NCI-H146 (cell line): Measurements from ENCODE around the gene ATG13.
A peak's percentile ranks its signal among the peaks of the same experiment; 100 is the strongest.
"Not testable (repeated sequence)": the region's sequence is repeated elsewhere in the genome, so short reads cannot be mapped to it uniquely, and the experiment has no call there.

Source experiments
- DNase-seq: peaks from one replicate; lab custom pipeline; 2025; lab: John Stamatoyannopoulos, UW

Gene ATG13

DNA sequence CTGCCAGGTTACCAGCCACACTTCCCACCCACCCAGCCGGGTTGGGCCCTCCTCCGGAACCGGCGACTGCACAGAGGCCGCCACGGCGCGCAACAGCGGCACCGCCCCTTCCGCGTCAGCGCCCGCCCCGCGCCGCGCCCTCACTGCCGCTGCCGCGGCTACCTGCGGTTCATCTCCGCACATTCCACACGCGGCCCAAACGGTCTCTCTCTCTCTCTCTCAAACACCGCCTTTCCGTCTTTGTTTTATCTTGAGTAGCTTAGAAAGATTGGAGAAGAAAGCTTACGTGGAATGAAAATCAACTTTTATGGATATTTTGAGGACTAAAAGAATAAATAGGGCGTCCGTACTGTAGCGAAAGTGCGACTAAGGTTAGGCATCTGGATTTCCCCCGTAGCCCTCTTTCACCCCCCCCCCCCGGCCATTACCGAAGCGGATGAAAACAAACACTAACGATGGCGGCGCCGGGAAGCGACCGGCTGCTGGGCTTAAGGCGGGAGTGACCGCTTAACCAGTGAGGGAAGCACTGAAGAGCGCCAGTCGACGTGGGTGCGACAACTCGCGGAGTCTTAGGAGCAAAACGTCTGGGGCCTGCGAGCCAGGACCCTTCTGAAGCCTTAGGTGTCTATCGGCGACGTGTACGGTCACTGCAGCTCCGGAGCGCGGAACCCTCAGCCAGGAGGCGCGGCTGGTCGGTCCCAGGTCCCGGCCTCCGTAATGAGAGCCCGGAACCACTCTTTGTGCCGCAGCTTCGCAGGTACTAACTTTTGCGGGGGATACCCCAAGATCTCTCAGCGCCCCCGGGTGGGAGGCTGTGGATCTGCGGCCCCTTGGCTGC lies at the start of gene ATG13, which contains the start of gene HARBI1:
Gene ATG13, plus strand, starts transcription at position 420 of the 838 bp plus-strand sequence. CDS start 26,739 bp downstream, outside the sequence.
Gene HARBI1, minus strand, starts transcription at position 94 of the 838 bp plus-strand sequence. CDS start 990 bp downstream, outside the sequence.
- DNase-seq, result peak; percentile 88

DNA sequence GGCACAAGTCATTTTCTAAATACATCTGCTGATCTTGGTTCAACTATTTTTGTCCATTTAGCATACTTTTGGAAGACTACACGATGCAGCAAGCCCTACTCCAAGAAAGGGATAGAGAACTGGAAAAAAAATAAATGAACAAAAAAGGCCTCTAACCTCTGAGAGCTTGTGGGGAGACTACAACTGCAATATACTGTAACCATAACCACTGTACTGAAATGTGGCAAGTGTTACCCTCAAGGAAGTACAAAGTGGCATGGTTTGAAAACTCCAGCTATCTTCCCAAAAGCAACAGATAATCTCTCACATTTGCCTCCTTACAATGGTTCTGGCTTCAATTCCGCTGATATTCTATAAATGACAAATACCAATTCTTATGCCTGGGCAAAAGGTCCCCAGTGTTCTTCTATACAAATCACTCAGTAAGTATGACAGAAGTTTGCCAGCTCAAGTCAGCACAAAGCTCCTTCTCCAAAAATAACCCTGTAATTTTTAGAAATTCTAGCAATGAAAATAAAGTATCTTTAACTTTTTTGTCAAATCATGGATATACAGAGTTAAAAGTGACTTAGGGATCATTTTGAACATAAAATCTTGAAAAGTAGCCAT lies 46.5 kb upstream of the ATG13 start:
- no peak for DNase-seq

DNA sequence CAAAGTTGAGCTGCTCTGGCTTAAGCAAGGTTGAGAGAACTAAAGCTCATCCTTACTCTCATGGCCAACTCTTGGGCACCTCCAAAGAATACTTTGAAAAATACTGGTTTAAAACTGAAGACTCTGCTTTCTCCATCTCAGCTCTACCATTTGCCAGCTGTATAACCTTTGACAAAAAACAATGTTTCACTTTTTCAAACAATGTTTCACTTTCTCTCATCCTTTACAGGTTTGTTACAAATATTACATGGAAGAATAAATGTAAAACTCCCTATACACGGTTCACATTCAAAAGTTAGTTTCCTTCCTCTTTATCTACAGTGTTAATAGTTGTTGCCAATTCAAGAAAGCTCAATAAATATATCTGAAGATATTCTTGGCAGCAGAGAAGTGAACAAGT lies 42.7 kb upstream of the ATG13 start:
- no peak for DNase-seq

DNA sequence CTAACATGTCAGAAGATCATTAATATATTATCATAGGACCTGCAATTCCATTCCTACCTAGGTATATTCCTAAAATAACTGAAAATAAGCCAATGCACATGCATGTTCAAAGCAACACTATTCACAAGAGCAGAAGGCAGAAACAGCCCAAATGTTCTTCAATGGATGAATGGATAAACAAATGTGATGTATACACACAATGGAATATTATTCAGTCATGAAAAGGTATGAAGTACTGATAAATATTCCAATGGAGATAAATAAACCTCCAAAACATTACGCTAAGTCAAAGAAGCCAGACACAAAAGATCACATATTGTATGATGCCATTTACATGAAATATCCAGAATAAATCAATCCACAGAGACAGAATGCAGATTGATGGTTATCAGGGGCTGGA lies 40.3 kb upstream of the ATG13 start:
- no peak for DNase-seq

DNA sequence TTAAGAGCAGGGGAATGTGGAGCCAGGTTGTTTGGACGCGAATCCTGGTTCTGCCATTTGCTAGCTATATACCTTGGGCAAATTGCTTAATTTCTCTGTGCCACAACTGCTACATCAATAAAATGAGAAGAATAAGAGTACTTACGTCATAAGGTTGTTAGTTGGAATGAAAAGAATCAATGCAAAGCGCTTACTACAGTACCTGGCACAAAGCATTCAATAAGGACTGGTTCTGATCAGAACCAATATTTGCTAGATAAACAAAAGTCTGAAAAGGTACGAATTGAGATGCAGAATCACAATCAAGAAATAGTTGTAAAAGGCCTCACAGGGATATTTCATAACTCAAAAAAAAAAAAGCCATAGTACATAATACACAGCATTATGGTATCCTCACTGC lies 34.8 kb upstream of the ATG13 start:
- no peak for DNase-seq

DNA sequence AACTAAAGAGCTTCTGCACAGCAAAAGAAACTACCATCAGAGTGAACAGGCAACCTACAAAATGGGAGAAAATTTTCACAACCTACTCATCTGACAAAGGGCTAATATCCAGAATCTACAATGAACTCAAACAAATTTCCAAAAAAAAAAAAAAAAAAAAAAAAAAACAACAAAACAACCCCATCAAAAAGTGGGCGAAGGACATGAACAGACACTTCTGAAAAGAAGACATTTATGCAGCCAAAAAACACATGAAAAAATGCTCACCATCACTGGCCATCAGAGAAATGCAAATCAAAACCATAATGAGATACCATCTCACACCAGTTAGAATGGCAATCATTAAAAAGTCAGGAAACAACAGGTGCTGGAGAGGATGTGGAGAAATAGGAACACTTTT lies 33.8 kb upstream of the ATG13 start:
- DNase-seq, result not testable (repeated sequence)

DNA sequence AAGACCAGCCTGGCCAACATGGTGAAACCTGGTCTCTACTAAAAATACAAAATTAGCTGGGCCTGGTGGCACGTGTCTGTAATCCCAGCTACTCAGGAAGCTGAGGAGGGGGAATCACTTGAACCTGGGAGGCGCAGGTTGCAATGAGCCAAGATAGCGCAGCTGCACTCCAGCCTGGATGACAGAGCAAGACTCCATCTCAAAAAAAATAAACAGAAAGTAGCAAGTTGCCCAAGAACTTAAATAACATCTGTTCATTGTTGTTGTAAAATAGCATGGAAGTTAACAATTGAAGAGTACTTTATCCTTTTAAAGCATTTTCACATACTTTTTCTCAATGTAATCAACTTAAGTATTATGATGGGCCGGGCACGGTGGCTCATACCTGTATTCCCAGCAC lies 29.2 kb upstream of the ATG13 start:
- no peak for DNase-seq

DNA sequence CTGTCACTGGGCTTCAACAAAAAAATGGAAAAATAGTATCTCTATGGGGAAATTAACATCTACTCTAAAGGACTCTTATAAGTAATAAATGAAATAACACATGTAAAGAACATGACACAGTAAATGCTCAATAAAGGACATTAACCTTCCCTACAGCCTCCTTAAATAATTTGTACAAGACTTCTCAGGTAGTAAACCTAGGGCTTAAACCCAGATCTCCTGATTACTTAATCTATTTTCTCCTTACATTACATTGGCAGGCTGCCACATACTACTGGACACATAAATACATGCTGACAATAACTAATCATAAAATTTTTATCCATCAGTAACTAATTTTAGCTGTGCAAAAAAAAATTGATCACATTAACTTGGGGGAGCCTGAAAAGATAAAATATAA lies 28.4 kb upstream of the ATG13 start:
- no peak for DNase-seq

DNA sequence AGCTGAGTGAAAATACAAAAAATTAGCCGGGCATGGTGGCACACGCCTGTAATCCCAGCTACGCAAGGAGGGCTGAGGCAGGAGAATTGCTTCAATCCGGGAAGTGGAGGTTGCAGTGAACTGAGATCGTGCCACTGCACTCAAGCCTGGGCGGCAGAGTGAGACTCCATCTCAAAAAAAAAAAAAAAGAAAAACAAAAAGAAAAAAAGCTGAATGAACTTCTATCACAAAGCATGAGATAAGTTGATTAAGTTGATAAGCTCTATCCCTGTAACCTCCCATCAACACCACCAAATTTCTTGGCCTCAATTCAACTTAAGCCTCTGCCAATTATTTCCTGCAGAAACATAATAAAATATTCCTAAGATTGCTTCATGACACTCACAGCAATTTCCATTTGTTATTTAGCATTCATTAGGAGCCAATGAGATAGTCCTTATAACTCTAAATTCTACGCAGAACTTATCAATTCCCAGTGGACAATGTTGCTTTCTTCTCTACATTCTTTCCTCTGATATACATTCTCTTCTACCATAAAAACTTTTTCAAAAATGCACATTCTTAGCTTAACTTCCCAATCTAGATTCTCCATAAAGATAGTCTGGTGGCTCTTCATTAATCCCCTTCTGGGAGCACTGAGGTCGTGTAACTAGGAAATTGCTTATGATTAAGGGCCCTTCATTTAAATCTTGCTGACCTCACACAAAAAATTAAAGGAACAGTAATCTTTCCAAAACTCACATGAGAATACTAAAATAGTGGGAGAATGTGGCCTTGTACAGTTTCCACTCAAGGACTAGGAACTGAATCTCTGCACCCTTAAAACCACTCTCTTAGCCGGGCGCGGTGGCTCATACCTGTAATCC lies 26.4 kb upstream of the ATG13 start:
- DNase-seq, result no peak

DNA sequence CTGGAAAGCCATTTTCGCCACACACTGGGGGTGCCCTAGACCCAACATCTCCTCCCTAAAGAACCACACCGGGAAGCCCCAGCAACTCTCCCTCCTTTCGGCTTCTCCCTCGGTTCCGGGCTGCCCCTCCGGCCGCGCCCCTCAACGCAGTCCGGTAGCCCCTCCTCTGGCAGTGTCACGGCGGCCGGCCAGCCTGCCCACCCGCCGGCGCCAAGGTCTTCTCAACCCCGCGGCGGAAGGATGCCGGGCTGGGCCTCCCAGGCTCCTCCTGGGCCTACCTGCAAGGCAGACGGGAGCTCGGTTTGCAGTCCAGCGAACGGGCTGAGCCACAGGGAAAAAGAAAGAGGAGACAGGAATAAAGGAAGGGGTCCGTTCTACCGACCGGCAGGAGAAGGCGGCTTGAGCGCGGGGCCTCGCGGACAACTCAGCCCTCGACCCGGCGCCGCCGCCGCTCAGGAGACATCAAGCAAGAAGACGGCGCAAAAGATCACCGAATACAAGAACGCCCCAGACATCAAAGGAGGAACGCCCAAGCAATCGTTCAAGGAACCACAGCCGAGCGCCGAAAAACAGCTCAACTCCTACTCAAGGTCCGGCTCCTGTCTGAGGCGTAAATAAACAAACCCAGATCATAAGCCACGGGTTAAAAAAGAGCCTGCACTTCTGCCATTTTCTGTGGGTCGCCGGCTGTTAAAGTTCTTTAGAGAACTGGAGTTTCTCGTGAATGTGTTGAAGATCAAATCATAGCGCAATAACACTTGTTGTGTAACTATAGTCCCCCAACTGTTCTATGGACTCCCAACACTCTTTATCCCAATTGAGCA lies 23.6 kb upstream of the ATG13 start, which contains the start of gene AMBRA1:
Gene AMBRA1, minus strand, starts transcription at position 474 of the 824 bp plus-strand sequence. CDS start 45,643 bp downstream, outside the sequence.
- DNase-seq, result peak; percentile 76

DNA sequence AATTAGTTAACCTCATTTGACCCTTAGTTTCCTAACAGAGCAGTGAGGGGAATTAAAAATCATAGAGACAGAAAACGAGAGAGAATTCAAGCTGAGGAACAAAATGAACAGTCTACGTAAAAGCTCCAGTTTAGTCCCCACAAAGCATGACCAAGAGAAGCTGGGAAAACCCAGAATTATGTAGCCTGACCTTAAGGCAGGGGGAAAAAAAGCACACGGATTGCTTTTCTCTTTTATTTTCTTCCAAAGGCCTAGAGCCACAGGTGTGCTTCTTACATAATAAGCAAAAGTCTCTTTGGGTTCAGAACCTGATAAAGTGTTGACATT lies 23.0 kb upstream of the ATG13 start:
- DNase-seq, result no peak

DNA sequence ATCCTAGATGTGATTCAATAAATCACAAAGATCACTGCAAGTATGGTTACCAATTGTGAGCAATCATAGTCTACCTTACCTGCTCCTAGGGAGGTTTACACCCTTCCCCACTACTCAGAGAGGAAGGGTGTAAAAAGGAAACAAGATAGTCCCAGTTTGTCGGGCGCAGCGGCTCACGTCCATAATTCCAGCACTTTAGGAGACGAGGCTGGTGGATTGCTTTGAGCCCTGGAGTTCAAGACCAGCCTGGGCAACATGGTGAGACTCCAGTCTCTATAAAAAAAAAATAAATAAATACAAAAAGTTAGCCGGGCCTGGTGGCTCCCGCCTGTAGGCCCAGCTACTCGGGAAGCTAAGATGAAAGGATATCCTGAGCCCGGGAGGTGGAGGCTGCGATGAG lies 22.6 kb upstream of the ATG13 start:
- DNase-seq, result no peak

DNA sequence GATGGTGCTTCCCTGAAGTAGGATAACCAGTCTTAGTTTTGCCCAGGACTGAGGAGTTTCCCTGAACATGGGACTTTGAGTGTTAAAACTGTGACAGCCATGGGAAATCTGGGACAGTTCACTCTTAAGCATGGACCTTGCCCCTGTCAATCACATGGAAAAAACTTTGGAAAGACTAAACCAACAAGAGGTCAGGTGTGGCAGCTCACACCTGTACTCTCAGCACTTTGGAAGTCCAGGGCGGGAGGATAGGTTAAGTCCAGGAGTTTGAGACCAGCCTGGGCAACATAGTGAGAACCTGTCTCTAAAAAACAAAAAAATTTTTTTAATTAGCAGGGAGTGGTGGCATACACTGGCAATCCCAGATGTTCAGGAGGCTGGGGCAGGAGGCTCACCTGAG lies 20.2 kb upstream of the ATG13 start:
- DNase-seq, result no peak

DNA sequence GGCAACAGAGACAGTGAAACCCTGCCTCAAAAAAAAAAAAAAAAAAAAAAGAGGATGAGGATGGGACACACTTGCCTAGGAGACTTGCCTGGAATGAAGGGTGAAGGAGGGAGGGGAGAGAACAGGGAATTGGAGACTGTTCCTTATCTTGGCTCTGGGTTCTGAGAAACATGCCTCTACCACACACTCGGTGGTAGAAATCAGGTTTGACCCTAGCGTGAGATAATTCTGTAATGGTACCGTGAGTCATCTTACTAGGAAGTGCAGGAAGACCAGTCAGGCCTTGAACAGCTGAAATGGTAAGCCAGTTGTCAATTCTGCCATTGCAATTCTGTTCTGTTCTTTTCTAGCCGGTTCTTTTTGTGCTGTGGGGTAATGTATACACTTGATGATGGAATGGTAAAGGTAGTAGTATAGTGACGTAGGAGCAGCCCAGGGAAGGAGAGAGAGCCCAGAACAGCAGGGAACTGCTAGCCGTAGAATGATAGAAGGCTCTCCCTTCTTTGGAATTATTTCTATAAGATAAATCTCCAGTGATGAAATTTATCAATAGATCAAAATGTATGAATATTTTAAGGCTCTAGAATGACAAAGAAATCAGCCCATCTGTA lies 19.6 kb upstream of the ATG13 start:
- no peak for DNase-seq

DNA sequence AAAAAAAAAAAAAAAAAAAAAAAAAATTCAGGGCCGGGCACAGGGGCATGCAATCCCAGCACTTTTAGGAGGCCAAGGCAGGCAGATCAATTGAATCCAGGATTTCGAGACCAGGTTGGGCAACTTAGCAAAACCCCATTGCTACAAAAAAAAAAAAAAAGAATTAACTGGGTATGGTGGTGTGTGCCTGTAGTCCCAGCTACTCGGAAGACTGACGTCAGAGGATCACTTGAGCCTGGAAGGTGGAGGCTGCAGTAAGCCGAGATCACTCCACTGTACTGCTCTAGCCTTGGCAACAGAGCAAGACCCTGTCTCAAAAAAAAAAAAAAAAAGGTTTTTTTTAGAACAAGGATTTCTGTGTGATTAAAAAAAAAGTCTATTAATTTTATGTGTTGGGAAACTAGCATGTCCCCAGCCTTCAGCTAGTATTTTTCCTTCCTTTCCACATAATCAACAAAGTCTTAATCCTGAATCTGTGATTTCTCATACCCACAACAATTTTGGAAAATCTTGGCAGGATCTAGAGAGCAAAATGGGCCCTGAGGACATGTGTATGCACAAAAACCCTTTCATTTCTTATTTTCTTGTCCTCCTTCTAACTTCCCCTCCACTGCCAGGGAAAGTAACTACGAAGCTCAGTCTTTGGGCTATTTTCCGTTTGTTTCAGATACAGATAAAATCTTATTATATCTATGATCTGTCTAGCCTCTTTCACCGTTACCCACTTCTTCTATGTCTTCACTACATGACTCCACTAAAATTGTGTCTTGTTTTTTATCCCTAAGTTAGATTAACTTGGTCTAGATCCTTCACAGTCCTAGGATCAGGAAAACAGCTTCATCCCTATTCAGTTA lies 17.8 kb upstream of the ATG13 start:
- DNase-seq, result no peak

DNA sequence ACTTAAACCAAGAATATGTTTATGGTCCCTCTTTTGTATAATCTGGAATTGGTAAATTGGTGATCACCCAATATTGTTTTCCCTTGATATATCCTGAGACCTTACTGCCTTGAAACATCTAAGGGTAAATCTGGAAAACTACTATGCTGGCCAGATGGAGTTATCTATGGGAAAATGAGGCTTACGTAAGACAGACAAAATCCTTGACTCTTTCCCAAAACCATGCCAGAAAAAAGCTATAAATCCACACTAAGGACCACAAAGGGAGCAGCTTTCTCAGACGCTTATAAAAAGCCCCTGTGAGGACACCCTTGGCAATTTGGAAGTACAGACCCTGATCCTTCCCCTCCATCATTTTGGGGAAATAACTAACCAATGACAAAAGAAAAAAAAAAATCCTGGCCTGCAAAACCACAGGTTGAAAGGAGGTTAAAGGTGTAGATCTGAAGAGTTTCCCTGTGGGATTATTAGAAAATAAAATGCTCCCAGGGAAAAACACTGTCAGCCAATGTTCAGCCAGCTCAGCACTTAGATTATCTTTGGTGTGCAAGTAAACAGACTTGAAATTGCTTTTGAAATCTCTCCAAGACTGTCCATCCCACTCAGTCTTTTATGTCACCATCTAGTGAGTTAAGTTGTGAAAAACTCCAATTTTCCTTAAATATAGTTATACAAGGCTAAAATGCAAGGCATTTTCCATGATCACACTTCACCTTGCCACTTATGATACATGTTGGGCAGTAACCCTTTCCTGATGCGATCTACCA lies 17.0 kb upstream of the ATG13 start:
- DNase-seq, result no peak

DNA sequence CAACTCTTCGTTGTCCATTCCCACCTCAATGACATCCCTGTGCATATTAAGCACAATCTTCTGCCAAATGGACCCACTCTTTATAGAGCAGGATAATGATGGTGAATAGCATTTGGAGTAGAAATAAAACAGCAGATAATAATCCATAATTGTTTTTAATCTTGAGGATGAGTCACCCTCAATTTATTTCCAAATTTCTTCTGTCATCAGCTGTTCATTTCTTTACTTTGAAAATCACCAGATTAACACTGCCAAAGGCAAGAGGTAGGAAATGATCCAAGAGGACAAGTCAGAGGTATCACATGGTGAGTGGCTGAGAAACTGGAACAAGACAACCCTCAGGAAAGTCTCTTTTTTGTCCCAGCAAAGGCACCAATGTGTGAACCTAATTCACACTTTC lies 16.2 kb upstream of the ATG13 start:
- DNase-seq, result no peak

DNA sequence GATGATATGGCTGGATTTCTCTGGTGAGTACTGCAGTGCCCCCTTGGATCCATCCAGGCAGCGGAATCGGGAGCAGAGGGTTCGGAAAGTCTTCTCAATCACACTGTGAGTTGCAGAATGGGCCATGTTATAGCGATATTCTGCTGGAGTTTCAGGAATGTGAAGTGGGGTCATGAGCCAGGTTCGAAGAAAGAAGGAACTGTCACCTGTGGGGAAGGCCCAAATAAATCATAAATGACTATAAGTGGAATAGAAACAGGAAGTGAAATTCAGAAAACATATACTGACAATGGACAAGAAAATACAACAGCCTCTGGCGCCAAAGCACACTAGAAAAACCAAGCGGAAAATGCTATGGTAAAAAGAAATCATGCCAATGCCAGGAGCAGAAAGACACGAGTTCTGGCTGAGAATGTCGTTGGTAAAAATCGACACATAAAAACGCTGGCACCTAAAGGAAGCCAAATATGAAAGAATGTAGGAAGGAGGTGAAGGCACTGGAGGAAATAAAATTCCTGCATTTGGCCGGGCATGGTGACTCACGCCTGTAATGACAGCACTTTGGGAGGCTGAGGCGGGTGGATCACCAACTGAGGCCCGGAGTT lies 13.5 kb upstream of the ATG13 start:
- DNase-seq, result no peak

DNA sequence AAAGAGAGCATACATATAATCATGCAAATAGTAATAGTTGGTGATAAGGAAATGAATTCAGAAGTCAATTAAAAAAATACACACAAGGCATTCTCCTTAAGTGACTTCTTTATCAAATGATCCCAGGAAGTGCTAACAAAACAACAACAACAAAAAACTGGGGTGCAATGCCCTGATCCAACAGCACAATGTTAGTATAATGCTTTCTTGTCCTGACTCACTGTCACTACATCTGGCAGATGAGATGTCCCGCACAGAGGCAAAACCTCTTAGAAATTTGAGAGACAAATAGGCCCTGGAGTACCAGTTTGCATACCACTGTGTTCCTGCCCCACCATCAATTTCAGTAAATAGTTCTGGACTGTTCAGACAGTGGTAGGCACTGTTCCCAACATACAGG lies 12.6 kb upstream of the ATG13 start:
- DNase-seq, result no peak
